ENCODE data around the gene TRIM40. TPM values are rescaled to one million over a fixed set of nuclear protein-coding genes. Genes with fewer than 3 reads are reported as not detected.

TRIM40 gene
- total RNA-seq, 1 experiment from 2014 or later = not detected

GRCh38 chr6:30143780-30144179 lies 7.8 kb downstream of the TRIM40 start:
- H4K20me1 ChIP-seq (ENCODE audit: insufficient read depth) = no peaks in the 10 kb centered on the region
- no peak overlapping the region for H3K9ac ChIP-seq (ENCODE audit: low read length)
- no peaks in the 10 kb centered on the region for H3K79me2 ChIP-seq (ENCODE audit: insufficient read depth, low read length)
- ChIA-PET RAD21 (ENCODE audit: low non-redundant PET in 1 of 2, low total read pairs in 2 of 2, uncharacterized antibody in 2 of 2, unreplicated experiment in 2 of 2) (no interaction called here), POLR2A (no interaction called here), CTCF (interaction anchor here (1.1 kb wide), 2 partner anchors 12 to 13 kb away, joined by 4 to 6 read pairs; no protein-coding TSS in a partner anchor)
- no peaks in the 10 kb centered on the region for H3K9me3 ChIP-seq (ENCODE audit: control insufficient read depth in 1 of 2, insufficient read depth in 1 of 2, low read depth in 1 of 2, low read length in 2 of 2)
- no peak for TF ChIP-seq ZFX (IDR thresholded peaks at IDR 0.05)
- no peak for TF ChIP-seq JUND (IDR thresholded peaks at IDR 0.05)
- no peak for TF ChIP-seq YY1 (IDR thresholded peaks at IDR 0.05; ENCODE audit: extremely low read depth, insufficient replicate concordance, low read depth, low read length)
- TF ChIP-seq ZBTB33 (IDR thresholded peaks at IDR 0.05; ENCODE audit: extremely low read depth, insufficient replicate concordance, low read length) = no peak
- no peak for TF ChIP-seq EGR1 (IDR thresholded peaks at IDR 0.05; ENCODE audit: low read depth)
- TF ChIP-seq SIN3A (IDR thresholded peaks at IDR 0.05; ENCODE audit: low read depth) = no peak
- TF ChIP-seq MAX (IDR thresholded peaks at IDR 0.05) = no peak
- TF ChIP-seq CEBPB (IDR thresholded peaks at IDR 0.05; ENCODE audit: low read depth) = no peak
- no peak for TF ChIP-seq EZH2 (IDR thresholded peaks at IDR 0.05)
- no peak for TF ChIP-seq TCF7L2 (IDR thresholded peaks at IDR 0.05; ENCODE audit: borderline replicate concordance, extremely low read depth, insufficient read depth, insufficient read length)
- no peak for TF ChIP-seq ELF1 (IDR thresholded peaks at IDR 0.05; ENCODE audit: borderline replicate concordance, low read depth)
- DNase-seq (ENCODE audit: low read depth, low spot score) (no peak), ATAC-seq (no peak)
- peak overlapping the region; percentile 77 for H2AFZ ChIP-seq (ENCODE audit: low read depth, low read length, poor library complexity, severe bottlenecking)
- no peaks in the 10 kb centered on the region for H3K36me3 ChIP-seq (ENCODE audit: control insufficient read depth in 1 of 2, insufficient read depth in 2 of 2, low read length in 2 of 2)
- no peak overlapping the region for H3K4me3 ChIP-seq (replicated peaks in 1 of 2; ENCODE audit: low read depth in 1 of 2, low read length in 2 of 2)
- H3K4me2 ChIP-seq (ENCODE audit: low read length) = no peak overlapping the region
- intact Hi-C loops (cut with micrococcal nuclease) = no loop called here
- H3K4me1 ChIP-seq (ENCODE audit: control insufficient read depth in 1 of 2, insufficient read depth in 2 of 2, low read length in 2 of 2) = no peaks in the 10 kb centered on the region
- no peaks in the 10 kb centered on the region for H3K27me3 ChIP-seq (ENCODE audit: insufficient read depth, low read length)
- no peaks in the 10 kb centered on the region for H3K9me2 ChIP-seq (ENCODE audit: insufficient read depth)
- no TSS peak for BruUV-seq (replicated peaks)
- no peak overlapping the region for H3K27ac ChIP-seq (ENCODE audit: low read depth, low read length)

Measured in HCT116 (cell line).